HG03565 (cell line): ENCODE data around the gene ELF3.
"Not testable (repeated sequence)": the region's sequence is repeated elsewhere in the genome, so short reads cannot be mapped to it uniquely, and the experiment has no call there.

Experiments used
- ATAC-seq: cut with Tn5 transposase; IDR thresholded peaks from one replicate; pipeline ENCODE4 v1.9.1; 2021; ENCODE audit warnings: mild to moderate bottlenecking, moderate library complexity; ENCODE audit not compliant: unreplicated experiment

The ELF3 gene

GRCh38 chr1:202007805-202008489 is 2.4 kb upstream of the ELF3 start:
- ATAC-seq: no peak

- ATAC-seq: no peak
These were observed 834 bp upstream of the ELF3 start for GRCh38 chr1:202009326-202010179.

GRCh38 chr1:202011994-202012393 is 1.6 kb downstream of the ELF3 start:
- ATAC-seq: no peak

GRCh38 chr1:202012544-202013478 is 2.4 kb downstream of the ELF3 start:
- no peak for ATAC-seq

GRCh38 chr1:202013603-202014002 is 3.2 kb downstream of the ELF3 start:
- no peak for ATAC-seq

GRCh38 chr1:202014060-202014459 is 3.7 kb downstream of the ELF3 start:
- ATAC-seq: no peak

GRCh38 chr1:202014915-202015661 is 4.7 kb downstream of the ELF3 start:
- ATAC-seq: no peak

- no peak for ATAC-seq
These were observed 5.2 kb downstream of the ELF3 start for GRCh38 chr1:202015662-202015937.

- ATAC-seq: no peak
These were observed 5.8 kb downstream of the ELF3 start for GRCh38 chr1:202016022-202016810.

GRCh38 chr1:202016811-202017748 is 6.7 kb downstream of the ELF3 start:
- no peak for ATAC-seq

GRCh38 chr1:202017749-202018467 is 7.5 kb downstream of the ELF3 start:
- no peak for ATAC-seq

GRCh38 chr1:202018468-202019234 is 8.3 kb downstream of the ELF3 start:
- ATAC-seq: no peak

- not testable (repeated sequence) for ATAC-seq
These were observed 8.8 kb downstream of the ELF3 start for GRCh38 chr1:202019235-202019558.

GRCh38 chr1:202023001-202023433 is 12.6 kb downstream of the ELF3 start:
- ATAC-seq: no peak

- ATAC-seq: no peak
These were observed 18.8 kb downstream of the ELF3 start for GRCh38 chr1:202029171-202029665.

GRCh38 chr1:202029727-202030126 is 19.3 kb downstream of the ELF3 start:
- ATAC-seq: no peak

- no peak for ATAC-seq
These were observed 21.4 kb downstream of the ELF3 start for GRCh38 chr1:202031796-202032195.
